HG03565 (cell line): ENCODE data around the gene CEP20.
"Not testable (repeated sequence)": the region's sequence is repeated elsewhere in the genome, so short reads cannot be mapped to it uniquely, and the experiment has no call there.

Experiments used
- ATAC-seq: cut with Tn5 transposase; IDR thresholded peaks from one replicate; pipeline ENCODE4 v1.9.1; 2021; ENCODE audit warnings: mild to moderate bottlenecking, moderate library complexity; ENCODE audit not compliant: unreplicated experiment

The CEP20 gene

DNA sequence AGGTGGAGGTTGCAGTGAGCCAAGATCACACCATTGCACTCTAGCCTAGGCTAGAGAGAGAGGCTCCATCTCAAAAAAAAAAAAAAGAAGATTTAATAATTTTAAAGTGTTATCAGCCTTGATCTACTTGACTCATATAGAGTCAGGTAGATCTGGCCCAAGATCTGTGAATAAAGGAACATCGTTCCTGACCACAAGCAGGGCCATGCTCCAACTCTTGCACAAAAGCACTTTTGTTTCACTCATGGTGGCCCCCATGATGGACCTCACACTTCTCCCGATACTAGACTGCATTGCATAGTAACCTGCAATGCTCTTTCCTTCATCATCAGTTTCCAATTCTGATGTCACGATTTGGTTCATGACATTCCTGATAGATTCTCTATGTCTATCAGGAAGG lies 26.4 kb downstream of the CEP20 start:
- ATAC-seq = no peak

DNA sequence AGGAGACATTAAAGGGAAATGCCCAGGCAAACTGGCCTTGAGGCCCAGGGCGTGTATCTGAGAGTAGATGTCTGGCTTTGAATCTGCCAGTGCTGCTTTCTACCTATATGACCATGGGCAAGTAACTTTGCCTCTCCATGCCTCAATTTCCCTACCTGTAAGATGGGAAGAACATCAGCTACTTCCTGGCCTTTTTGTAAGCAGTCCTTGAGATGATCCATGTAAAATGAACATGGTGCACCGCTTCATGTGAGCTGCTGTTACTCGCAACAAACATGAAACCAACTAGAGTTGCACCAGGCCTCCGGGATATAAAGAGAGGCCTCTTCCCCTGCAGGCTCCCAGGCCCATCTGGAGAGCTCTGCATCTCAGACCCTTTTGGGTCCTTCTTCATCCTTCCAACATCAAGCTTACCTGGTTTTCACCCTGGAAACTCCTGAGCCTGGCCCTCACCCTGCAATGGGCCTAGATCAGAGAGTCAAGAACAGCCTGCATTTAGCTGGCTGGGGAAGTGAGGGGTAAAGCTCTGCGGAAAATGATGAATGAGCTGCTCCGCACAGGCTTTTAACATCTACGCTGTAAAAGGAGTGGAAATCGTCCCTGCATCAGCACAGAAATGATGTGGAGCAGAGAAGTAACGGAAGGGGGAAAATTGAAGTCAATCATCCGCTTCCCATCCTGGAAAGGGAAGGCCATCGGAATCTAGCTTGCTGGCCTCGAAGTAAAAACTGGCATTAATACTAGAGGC lies 29.3 kb downstream of the CEP20 start:
- ATAC-seq = no peak

DNA sequence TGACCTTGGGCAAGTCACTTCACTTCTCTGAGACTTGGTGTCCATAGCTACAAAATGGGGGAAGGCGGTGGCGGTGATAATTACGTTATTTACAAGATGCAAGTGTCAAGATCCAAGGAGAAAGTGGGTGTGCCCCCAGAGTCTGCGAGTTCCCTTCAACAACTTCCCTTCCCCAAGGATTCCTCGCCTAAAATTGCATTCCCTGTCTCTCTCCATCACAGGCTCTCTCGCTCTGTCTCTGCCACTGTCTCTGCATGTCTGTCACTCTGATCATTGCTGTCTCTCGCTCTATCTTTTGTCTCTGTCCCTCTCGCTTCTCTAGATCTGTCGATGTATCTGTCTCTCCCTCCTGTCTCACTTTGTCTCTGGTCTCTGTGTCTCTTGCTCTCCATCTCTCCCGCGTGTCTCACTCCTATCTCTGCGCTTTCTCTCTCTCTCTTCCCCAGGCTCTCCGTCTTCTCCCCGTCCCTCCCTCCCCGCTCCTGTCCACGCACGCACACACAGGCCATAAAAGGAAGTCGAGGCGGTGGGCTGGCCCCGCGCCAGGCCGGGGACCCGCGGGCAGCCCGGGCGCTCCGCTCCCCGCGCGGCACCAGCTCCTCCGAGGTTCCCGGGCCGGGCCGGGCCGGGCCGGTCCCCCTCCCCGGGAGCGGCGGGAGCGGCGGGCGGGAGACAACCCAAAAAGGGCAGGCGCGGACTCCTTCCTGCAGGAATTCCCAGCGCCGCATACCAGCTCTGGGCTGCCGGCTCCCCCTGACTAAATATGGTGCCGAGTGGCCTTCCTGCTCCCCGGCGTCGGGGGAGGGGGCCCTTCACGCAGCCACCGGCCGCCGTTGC lies 30.5 kb downstream of the CEP20 start:
- ATAC-seq = no peak

DNA sequence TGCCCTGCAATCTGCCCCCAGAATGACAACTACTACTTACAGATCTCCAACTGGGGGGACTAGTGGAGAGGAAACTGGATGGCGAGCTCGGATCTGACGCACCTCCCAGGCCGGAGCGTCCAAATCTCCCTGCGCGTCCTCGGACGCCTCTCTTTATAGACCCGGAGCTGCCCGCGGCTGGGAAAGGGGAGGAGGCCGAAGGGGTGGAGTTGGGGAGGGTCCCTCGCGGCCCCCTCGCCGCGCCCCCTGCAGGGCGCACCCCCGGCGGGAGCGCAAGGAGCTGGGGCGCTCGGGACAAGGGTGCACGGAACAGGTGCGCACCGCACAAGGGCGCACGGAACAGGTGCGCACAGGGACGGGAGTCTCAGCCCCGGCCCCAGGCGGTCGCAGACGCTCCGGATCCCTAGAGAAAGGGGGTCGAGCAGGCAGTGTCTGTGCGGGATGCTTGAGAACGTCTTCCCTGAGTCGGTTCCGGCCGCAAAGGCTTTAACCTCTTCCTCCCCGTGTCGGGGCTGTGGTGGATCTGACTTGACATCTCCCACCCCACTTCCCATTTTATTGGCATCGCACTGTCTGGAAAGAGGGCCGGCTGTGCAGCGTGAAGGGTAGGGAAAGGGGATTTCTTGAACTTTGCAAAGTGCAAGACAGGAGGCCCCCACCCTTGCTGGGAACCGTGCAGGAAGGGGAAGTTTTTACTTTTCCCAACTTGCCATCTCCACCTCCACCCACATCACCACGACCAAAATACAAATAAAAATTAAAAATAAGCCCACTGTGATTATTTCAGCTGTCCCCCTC lies 31.3 kb downstream of the CEP20 start, which contains the start of gene MYH11:
MYH11 (minus strand) TSS at position 128 of the 798 bp plus-strand sequence. CDS start 18,776 bp downstream, outside the sequence.
- ATAC-seq = no peak

DNA sequence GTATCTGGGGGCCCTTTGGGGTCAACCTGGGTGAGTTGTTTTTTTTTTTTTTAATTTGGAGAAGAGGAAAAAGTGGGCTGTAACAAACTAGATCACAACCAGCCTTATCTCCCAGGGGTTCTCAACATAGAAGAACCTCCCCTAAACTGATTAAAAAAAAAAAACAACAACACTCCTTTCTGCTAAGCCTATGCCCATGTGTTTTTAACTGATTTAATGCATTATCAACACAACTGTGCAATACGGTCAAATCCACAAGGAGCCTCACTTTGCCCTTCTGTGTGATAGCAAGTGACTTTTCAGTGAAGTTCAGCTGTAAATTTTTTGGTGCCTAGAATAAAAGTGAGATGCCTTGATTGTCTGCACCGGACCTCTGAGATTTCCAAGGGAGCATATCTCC lies 32.2 kb downstream of the CEP20 start:
- no peak for ATAC-seq

DNA sequence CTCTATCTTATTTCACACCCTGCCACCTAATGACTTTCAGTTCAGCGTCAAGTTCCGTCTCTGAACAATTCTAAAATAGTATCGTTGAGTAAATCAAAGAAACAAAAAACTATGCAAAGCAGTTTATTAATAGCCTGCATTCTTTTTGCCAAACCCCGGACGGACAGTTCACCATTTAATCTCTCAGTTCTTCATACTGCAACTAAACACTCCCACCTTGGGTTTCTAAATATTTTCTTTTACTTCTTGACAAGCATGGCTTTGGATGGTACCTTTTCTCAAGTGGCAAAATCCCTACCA lies 32.7 kb downstream of the CEP20 start:
- ATAC-seq = peak; percentile 69

DNA sequence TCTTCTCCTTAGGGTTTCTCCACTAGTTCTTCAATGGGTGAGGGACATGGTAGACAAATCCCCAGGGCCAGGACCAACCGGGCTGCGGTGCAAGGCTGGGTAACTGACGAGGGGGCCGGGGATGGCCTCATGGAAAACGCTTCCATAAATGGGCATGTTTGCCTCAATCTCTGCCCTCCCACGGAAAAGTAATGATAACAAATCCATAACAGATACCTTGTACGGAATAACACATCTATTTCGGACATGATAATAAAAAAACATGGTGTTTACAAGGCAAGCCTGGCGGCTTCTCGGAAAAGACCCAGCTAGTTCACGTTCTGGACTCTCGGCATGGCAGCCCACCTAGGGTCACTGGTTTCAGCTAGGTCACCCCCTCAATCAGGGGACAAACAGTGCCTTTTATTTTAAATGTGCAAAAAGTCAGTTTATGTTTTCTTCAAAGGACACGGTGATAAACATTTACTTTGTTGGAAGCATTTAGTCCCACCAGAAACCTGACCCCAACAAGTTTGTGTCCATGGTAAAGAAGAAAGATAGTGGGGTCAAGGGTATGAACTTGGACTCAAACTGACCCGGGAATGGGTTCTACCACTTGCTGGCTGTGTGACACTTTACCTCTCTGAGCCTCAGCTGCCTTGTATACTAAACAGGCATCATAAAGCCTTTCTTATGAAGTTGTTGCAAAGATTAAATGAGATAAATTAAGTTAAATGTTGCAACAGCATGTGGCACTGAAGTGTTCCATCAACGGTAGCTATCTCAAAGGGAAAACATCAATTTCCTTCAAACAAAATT lies 33.3 kb downstream of the CEP20 start:
- ATAC-seq = no peak

DNA sequence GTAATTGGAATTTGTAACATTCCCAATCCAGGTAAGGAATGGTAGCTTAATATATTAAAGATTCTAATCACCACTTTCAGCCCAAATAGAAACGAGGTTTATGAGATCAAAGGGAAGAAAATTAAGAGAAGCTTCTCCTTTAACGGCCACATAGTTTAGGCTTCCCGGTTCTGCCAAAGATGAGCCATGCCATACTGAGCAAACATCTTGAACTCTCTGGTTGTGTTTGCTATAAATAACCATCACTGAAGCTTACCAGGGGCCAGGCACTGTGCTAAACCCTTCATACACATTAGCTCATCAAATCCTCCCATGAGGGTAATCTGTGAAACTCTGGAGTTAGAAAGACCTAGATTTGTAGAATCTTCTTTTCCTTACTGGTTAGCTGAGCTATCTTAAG lies 34.3 kb downstream of the CEP20 start:
- no peak for ATAC-seq

DNA sequence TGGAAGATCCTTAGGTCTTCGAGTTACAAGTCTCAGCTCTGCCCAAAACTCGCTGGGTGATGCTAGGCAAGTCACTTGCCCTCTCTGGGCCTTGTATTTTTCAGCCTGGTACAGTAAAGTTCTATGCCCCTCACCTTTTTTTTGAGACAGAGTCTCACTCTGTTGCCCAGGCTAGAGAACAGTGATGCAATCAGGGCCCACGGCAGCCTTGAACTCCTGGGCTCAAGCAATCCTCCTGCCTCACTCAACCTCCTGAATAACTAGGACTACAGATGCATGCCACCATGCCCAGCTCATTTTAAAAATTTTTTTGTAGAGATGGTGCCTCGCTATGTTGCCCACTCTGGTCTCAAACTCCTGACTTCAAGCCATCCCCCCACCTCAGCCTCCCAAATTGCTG lies 35.4 kb downstream of the CEP20 start:
- no peak for ATAC-seq

DNA sequence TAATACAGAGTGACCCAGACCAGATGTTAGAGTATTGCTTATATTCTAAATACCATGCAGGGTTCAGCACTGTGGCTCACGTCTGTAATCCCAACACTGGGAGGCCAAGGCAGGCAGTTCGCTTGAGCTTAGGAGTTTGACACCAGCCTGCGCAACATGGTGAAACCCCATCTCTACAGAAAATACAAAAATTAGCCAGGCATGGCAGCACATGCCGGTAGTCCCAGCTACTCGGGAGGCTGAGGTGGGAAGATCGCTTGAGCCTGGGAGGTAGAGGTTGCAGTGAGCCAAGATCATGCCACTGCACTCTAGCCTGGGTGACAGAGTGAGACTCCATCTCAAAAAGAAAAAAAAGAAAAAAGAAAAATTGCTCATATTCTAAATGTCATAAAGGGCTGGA lies 37.8 kb downstream of the CEP20 start:
- not testable (repeated sequence) for ATAC-seq

DNA sequence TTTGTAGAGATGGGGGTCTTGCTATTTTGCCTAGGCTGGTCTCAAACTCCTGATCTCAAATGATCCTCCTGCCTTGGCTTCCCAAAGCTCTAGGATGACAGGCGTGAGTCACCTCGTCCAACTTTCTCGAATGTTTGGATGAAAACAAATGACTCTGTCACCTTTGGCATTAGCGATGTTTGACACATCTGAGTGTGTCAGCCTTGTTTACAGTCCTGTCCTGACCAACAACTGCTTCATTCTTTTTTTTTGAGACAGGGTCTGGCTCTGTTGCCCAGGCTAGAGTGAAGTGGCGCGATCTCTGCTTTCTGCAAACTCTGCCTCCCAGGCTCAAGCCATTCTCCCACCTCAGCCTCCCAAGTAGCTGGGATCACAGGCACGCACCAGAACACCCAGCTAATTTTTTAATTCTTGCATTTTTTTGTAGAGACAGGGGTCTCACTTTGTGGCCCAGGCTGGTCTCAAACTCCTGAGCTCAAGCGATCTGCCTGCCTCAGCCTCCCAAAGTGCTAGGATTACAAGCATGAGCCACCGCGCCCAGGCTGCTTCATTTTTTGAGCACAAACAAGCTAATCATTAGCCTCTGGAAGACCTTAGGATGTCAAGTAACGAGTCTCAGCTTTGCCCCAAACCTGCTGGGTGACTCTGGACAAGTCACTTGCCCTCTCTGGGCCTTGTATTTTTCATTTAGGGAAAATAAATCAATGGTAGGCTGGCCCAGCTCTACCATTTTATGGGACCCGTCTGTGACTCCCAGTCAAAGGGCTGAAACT lies 39.0 kb downstream of the CEP20 start:
- ATAC-seq = no peak

DNA sequence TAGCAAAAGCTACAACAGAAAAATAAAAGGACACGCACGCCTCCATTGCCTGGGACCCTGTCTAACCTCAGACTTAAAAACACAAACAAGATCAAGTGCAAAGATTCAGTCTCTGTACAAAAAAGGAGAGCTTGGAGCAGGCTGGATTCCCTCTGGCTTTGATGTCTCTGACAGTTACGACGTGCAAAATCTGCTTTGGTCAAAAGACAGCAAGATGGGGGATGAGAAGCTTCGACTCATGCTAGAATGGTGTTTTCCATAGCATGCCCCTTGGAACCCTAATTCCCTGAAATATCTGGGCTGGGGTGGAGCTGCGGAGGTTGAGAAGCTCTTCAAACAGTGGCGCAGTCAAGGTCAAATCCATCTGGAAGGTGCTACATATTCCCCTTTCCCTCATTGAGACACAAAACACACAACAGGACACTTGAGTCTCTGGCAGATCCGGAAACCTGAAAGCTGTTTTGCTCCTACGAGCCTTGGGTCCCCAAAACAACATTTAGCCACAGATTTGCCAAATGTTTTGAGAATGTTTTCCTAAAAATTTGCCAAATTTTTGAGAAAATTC lies 40.7 kb downstream of the CEP20 start:
- ATAC-seq = no peak

DNA sequence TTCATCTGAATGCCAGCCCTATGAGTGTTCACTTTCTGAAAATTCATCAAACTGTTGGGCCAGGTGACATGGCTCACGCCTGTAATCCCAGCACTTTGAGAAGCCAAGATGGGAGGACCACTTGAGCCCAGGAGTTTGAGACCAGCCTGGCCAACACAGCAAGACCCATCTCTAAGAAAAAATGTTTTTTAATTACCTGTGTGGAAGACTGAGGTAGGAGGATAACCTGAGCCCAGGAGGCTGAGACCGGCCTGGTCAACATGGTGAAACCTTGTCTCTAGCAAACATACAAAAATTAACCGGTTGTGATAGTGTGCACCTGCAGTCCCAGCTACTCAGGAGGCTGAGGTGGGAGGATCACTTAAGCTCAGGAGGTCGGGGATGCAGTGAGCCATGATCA lies 41.9 kb downstream of the CEP20 start:
- no peak for ATAC-seq

DNA sequence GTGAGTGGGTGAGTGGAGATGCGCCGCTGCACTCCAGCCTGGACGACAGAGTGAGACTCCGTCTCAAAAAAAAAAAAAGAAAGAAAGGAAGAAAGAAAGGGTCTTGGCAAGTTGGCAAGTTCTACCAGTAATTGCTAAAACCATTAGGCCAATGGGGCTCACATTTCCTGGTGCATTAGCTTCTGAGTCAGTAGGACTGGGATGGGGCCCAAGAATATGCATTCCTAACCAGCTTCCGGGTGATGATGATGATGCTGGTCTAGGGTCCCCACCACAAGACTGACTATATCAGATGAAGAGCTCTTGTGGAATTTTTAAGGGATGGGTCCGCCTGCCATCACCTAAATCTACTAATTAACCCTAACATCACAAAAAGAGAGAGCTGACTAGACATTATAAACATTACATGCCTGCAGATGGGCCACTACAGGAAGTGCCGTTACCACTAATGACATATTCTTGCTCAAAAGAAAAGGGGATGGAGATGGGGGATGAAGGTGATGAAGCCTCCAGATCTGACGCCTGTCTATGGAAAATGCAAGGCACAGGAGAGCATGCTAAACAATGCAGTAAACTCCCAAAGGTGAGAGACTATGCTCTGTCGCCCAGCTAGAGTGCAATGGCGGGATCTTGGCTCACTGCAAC lies 44.6 kb downstream of the CEP20 start:
- ATAC-seq = no peak

DNA sequence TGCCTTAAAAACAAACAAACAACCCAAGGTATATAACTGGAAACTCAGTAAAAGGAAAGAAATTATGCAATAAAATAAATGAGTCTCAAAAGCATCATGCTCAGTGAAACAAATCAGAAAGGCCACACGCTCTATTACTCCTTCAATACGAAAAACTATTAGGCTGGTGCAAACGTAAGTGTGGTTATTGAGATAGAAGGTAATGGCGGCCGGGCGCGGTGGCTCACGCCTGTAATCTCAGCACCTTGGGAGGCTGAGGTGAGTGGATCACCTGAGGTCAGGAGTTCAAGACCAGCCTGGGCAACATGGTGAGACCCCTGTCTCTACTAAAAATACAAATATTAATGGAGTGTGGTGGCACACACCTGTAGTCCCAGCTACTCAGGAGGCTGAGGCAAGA lies 49.2 kb downstream of the CEP20 start:
- not testable (repeated sequence) for ATAC-seq

DNA sequence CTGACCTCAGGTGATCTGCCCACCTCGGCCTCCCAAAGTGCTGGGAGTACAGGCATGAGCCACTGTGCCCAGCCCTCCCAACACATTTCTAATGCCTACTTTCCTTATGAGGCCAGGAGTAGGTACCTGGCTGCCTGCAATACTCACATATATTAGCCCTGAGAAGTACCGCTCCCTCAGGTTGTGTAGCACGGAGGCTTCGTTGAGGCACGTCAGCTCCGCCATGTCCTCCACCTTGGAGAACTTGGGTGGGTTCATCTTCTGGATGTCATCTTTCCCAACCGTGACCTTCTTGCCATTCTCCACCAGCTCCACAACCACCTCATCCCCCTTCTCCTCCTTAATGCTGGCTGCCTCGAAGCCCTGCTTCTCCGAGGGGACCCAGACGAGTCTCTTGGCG lies 50.6 kb downstream of the CEP20 start:
- no peak for ATAC-seq

DNA sequence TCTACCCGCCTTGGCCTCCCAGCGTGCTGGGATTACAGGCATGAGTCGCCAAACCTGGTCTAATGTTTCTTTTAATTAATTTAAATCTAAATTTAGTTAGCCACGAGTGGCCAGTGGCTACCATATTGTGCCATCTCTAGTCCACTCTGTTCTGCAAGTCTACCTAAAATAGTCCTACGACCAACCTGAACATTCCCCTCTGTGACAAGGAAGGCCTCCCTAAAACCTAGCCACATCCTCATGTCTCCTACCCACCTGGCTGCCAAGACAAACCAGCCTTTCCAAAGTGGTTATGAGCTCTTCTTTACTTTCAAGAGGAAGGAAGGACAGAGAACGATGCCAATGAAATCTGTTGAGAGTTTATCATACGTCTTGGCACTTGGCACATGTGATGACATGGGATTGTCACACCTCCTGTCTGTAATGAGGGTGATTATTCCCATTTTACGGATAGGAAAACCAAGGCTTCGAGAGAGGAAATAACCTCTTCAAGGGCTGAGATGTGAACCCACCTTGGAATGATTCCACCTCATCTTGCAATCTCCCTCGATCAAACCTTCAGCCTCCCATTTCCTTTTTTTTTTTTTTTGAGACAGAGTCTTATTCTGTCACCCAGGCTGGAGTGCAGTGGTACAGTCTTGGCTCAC lies 51.3 kb downstream of the CEP20 start:
- no peak for ATAC-seq

DNA sequence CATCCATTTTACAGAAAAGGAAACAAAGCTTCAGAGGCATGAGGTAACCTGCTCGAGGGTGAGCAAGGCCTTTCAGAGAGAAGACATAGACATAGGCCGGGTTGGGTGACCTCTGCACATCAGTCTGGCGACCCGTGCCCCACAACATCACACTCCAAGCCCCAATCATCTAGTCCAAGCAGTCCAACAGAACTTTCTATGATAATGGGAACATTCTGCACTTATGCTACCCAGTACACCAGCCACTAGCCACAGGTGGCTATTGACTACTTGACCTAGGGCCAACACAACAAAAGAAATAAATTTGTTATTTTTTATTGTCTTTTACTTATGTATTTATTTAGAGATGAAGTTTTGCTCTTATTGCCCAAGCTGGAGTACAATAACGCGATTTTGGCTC lies 52.3 kb downstream of the CEP20 start:
- no peak for ATAC-seq
